ACC112 (cell line): ENCODE measurements around the gene MRLN.

Experiments
- H2AFZ ChIP-seq: fragments of 200-600 bp; sonication (generic); one replicate; pipeline ENCODE4 v1.6.0; 2017; ENCODE audit warnings: antibody characterized with exemption, low read length; ENCODE audit not compliant: unreplicated experiment
- H3K27ac ChIP-seq: fragments of 200-600 bp; sonication (generic); 2 replicates; pipeline ENCODE4 v1.5.1; 2014; ENCODE audit warnings: low read depth, mild to moderate bottlenecking, antibody characterized with exemption, low read length, moderate library complexity
- H3K27me3 ChIP-seq: fragments of 200-600 bp; sonication (generic); 2 replicates; pipeline ENCODE4 v1.6.1; 2014; ENCODE audit warnings: mild to moderate bottlenecking, antibody characterized with exemption, low read length, moderate library complexity, mixed read lengths; ENCODE audit not compliant: insufficient read depth
- H3K36me3 ChIP-seq: fragments of 200-600 bp; sonication (generic); 2 replicates; pipeline ENCODE4 v1.6.1; 2016; ENCODE audit warnings: mild to moderate bottlenecking, antibody characterized with exemption, low read length, moderate library complexity, mixed read lengths; ENCODE audit not compliant: insufficient read depth
- H3K4me1 ChIP-seq: fragments of 200-600 bp; sonication (generic); one replicate; pipeline ENCODE4 v1.6.1; 2016; ENCODE audit warnings: low read length, mixed read lengths; ENCODE audit not compliant: insufficient read depth, unreplicated experiment, control insufficient read depth
- H3K4me3 ChIP-seq: fragments of 200-600 bp; sonication (generic); 2 replicates; pipeline ENCODE4 v1.5.1; 2014; ENCODE audit warnings: mild to moderate bottlenecking, low read depth, low read length
- H3K79me2 ChIP-seq: fragments of 200-600 bp; sonication (generic); one replicate; pipeline ENCODE4 v1.6.0; 2016; ENCODE audit warnings: low read length; ENCODE audit not compliant: control insufficient read depth, unreplicated experiment, insufficient read depth

Gene MRLN

DNA sequence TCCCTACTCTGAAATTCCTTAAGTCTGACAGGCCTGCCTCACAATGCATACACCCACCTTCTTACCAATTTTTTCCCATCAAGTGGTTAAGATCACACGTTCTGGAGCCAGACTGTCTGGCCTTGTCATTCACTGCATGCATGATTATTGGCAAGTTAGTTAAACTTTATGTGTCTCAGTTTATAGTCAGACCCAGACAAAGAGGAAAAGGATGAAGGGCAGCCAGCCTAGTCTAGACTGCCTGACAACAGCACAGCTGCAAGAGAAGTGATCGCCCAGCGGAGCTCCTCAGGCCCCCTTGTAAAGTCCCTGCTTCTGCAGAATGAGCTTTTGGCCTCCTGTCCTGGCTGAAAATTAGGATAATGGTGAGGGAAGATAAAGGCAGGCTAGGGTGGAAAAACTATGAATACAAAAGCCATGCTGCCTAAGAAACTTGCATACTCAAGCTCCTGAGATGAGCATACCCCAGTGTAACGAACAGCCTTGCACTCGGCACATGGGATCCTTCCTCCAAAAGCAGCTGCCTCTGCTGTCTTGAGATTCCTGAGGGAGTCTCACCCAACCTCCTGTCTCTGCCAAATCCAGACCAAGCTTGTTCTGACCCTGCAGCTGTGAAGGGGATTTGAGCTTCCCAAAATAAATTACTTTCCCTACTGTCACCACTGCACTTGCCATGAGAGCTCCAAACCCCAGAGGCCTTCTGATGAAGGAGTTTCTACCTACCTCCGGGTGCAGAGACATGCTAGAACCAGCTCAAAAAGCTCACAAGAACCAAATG, 26.7 kb upstream of the MRLN start:
- H3K4me3 ChIP-seq, result no peak overlapping the region

GRCh38 chr10:59774451-59774850, 21.2 kb upstream of the MRLN start:
- no peak overlapping the region for H3K27ac ChIP-seq
- no peaks in the 10 kb centered on the region for H3K36me3 ChIP-seq
- H2AFZ ChIP-seq, result no peak overlapping the region
- H3K79me2 ChIP-seq, result no peaks in the 10 kb centered on the region
- no peaks in the 10 kb centered on the region for H3K4me1 ChIP-seq
- H3K27me3 ChIP-seq, result peaks cover 34% of the 10 kb centered on the region
- no peak overlapping the region for H3K4me3 ChIP-seq

More for the DNA sequence above, 26.7 kb upstream of the MRLN start:
- H3K27ac ChIP-seq, result no peak overlapping the region
- no peaks in the 10 kb centered on the region for H3K79me2 ChIP-seq
- no peak overlapping the region for H2AFZ ChIP-seq
- H3K36me3 ChIP-seq, result no peaks in the 10 kb centered on the region
- H3K4me1 ChIP-seq, result no peaks in the 10 kb centered on the region
- peaks cover 12% of the 10 kb centered on the region; the same call in 1 of the 2 replicates for H3K27me3 ChIP-seq

DNA sequence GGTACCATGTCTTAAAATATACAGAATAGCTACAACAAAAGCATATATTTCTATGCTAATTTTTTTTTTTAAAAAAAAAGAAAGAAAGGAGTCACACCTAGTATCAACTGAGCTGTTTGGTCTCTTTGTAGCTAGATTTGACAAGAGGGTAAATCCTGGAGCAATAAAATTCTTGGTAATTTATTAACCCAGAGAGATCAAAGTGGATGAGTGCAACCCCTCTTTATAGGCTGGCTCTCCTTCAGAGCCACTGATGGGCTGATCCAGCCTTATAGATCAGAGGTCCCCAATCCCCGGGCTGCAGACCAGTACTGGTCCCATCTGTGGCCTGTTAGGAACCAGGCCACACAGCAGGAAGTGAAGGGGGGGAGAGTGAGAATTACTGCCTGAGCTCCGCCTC, 19.8 kb upstream of the MRLN start:
- Histone ChIP-seq H3K27ac (no peak overlapping the region), H2AFZ (no peak overlapping the region), H3K79me2 (no peaks in the 10 kb centered on the region), H3K36me3 (no peaks in the 10 kb centered on the region), H3K4me3 (no peak overlapping the region), H3K27me3 (peaks cover 27% of the 10 kb centered on the region), H3K4me1 (no peaks in the 10 kb centered on the region)

GRCh38 chr10:59771162-59771807, 18.0 kb upstream of the MRLN start:
- H3K27me3 ChIP-seq, result peaks cover 27% of the 10 kb centered on the region
- no peak overlapping the region for H3K4me3 ChIP-seq
- no peak overlapping the region for H2AFZ ChIP-seq
- H3K27ac ChIP-seq, result no peak overlapping the region
- H3K79me2 ChIP-seq, result no peaks in the 10 kb centered on the region
- H3K36me3 ChIP-seq, result no peaks in the 10 kb centered on the region
- H3K4me1 ChIP-seq, result no peaks in the 10 kb centered on the region

GRCh38 chr10:59770689-59771088, 17.4 kb upstream of the MRLN start:
- Histone ChIP-seq H3K36me3 (no peaks in the 10 kb centered on the region), H3K4me1 (no peaks in the 10 kb centered on the region), H3K79me2 (no peaks in the 10 kb centered on the region), H2AFZ (no peak overlapping the region), H3K27ac (no peak overlapping the region), H3K4me3 (no peak overlapping the region), H3K27me3 (peaks cover 27% of the 10 kb centered on the region)

DNA sequence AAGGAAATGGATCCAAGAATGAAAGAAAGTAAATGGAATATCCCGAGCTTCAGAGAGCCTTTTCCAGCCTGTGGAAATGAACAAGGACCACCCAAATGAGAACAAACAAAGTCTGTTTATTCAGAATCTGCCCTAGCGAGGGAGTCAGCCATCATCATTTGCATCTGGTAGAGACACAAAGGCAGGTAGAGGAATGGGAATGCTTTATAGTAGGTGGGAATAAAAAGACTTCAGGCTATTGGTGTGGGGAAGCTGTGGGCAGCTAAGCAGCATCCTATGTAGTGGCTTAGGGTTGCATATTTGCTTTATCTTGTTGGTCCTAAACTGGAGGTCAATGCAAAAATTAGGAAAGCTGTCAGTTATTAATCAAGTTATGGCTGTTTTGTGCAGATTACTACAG, 9.2 kb upstream of the MRLN start:
- Histone ChIP-seq H3K79me2 (no peaks in the 10 kb centered on the region), H3K27me3 (peaks cover 21% of the 10 kb centered on the region), H3K4me3 (no peak overlapping the region), H3K27ac (no peak overlapping the region), H3K4me1 (no peaks in the 10 kb centered on the region), H3K36me3 (no peaks in the 10 kb centered on the region), H2AFZ (no peak overlapping the region)

- Histone ChIP-seq H3K4me3 (no peak overlapping the region), H3K4me1 (no peaks in the 10 kb centered on the region), H2AFZ (no peak overlapping the region), H3K36me3 (no peaks in the 10 kb centered on the region), H3K79me2 (no peaks in the 10 kb centered on the region), H3K27ac (0 out of 2 replicates have a peak overlapping the region, but pooled peaks have one; percentile 2), H3K27me3 (peaks cover 42% of the 10 kb centered on the region)
Measured at GRCh38 chr10:59757966-59758365, 4.7 kb upstream of the MRLN start.

DNA sequence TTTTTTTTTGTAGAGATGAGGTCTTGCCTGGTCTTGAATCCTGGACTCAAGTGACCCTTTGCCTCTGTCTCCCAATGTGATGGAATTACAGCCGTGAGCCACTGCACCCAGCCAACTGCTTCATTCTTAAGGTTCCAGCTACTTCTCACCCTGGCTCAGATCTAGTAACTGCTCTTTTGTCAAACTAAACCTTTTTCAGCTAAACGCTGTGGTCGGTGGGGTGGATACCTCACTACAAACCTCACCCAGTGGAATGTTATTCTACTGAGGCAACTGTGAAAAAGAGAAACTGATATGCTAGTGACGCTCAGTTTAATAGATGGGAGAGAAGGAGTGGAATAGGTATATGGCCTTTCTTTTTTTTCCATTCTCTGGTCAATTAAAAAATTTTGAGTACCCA, 1.7 kb upstream of the MRLN start:
- Histone ChIP-seq H3K27ac (no peak overlapping the region), H3K79me2 (no peaks in the 10 kb centered on the region), H3K36me3 (no peaks in the 10 kb centered on the region), H3K27me3 (peaks cover 61% of the 10 kb centered on the region), H2AFZ (no peak overlapping the region), H3K4me1 (no peaks in the 10 kb centered on the region), H3K4me3 (no peak overlapping the region)

DNA sequence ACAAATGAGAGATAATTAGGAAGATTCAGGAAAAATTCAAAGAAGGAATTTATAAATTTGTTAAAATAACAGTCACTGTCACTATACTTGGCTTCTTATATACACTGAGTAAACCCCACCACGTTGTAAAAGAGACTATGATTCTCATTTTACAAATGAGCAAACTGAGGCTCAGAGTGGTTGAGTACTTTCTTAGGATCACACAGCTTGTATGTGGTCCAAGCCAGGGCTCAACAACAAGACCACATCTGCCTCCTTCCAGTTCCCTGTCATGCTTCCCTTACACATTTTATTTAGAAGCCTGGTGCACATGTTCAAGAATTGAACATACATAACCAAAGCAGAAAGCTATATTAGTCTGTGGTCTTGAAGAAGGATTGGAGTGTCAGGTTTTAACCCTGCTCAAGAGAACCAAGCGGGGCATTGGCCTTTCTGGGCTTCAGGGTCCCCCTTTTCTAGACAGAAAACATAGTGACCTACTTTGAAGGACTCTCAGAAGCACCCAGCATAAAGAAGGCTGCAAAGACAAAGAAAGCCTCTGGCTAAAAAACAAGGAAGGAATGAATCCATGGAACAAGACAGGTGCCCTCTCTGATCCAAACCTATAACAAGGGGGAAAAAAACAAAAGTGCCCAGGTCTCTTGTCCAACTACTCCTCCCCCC, 846 bp downstream of the MRLN start:
- Histone ChIP-seq H3K4me1 (no peaks in the 10 kb centered on the region), H3K4me3 (no peak overlapping the region), H3K27me3 (peaks cover 68% of the 10 kb centered on the region), H2AFZ (no peak overlapping the region), H3K79me2 (no peaks in the 10 kb centered on the region), H3K27ac (no peak overlapping the region), H3K36me3 (no peaks in the 10 kb centered on the region)

DNA sequence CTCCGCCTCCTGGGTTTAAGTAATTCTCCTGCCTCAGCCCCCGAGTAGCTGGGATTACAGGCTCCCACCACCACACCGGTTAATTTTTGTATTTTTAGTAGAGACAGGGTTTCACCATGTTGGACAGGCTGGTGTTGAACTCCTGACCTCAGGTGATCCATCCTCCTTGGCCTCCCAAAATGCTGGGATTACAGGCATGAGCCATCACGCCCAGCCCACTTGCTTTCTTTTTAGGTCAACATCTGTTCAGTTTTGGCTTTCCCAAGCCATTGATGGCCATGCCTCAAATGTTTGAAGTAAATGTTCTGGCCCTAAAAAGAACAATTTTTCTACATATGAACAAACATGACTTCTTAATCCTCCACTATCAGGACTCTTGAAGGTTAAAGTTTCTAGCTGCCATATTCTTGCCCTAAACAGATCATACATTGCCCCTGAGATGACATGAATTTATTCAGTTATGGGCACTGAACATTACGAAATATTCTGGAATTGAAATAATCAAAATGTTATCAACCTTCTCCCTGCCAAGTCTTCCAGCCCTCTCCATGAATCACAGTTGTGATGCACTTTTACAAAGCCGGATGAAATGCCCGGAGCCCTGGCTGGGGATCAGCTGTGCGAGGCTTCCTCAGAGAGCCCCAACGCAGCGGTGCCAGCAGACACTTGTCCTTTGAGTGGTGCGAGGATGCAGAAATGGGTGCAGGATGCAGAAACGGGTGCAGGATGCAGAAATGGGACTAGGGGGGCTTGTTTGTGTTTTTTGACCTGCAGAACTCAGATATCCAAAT, 2.9 kb downstream of the MRLN start:
- no peaks in the 10 kb centered on the region for H3K4me1 ChIP-seq
- H2AFZ ChIP-seq, result no peak overlapping the region
- H3K27ac ChIP-seq, result no peak overlapping the region
- H3K79me2 ChIP-seq, result no peaks in the 10 kb centered on the region
- no peaks in the 10 kb centered on the region for H3K36me3 ChIP-seq
- peaks cover 67% of the 10 kb centered on the region for H3K27me3 ChIP-seq
- H3K4me3 ChIP-seq, result no peak overlapping the region
